Activated naive CD4-positive, alpha-beta T cell treated with anti-CD3 and anti-CD28 coated beads for 36 hours (primary cell): ENCODE results near the gene RNF213. TPM values are rescaled to one million over a fixed set of nuclear protein-coding genes. Genes with fewer than 3 reads are reported as not detected.

Experiments used
- CTCF ChIA-PET: fragments of 350-600 bp; sonication (Branson Sonifier 250); formaldehyde crosslinking; loops from one replicate; lab custom pipeline; 2021; ENCODE audit warnings: antibody characterized with exemption; lab: Charles Lee
- DNase-seq: peaks from one replicate; pipeline ENCODE4 v3.0.0-alpha.2; 2020
- H3K27ac Mint-ChIP-seq: one replicate; pipeline ENCODE4 v1.8.0; 2021; ENCODE audit warnings: mild to moderate bottlenecking, mixed read lengths
- H3K27me3 Mint-ChIP-seq: one replicate; pipeline ENCODE4 v1.8.0; 2021; ENCODE audit warnings: low read depth, mixed read lengths
- H3K36me3 Mint-ChIP-seq: one replicate; pipeline ENCODE4 v1.8.0; 2021; ENCODE audit warnings: low read depth, mixed read lengths
- H3K4me1 Mint-ChIP-seq: one replicate; pipeline ENCODE4 v1.8.0; 2021; ENCODE audit warnings: low read depth, mixed read lengths
- H3K4me3 Mint-ChIP-seq: one replicate; pipeline ENCODE4 v1.8.0; 2021; ENCODE audit warnings: mild to moderate bottlenecking, moderate library complexity, mixed read lengths
- H3K9me3 Mint-ChIP-seq: one replicate; pipeline ENCODE4 v1.8.0; 2021; ENCODE audit warnings: mixed read lengths
- intact Hi-C: fragments of 100-400 bp; cut with micrococcal nuclease; formaldehyde crosslinking; loops from one replicate; pipeline ENCODE4 v1.15.1; 2023
- total RNA-seq, 2 experiments: library from RNA; stranded (reverse); gene quantifications; one replicate each; pipeline ENCODE4 v1.2.3, GENCODE V29; 2021

Gene RNF213
- total RNA-seq, 2 experiments from 2014 or later = 234 to 250 TPM

- CTCF ChIA-PET = interaction anchor here (1.2 to 2.1 kb wide), 2 partner anchors 167 to 282 kb away, joined by 5 read pairs; no protein-coding TSS in a partner anchor
Measured at GRCh38 chr17:80364091-80364691, 103.5 kb downstream of the RNF213 start.

GRCh38 chr17:80365001-80365965, 104.6 kb downstream of the RNF213 start:
- intact Hi-C loops = no loop called here
- peaks cover 64% of the 10 kb centered on the region for H3K36me3 Mint-ChIP-seq

More at GRCh38 chr17:80364091-80364691, 103.5 kb downstream of the RNF213 start:
- intact Hi-C loops = loop anchor here (5.0 kb wide), 1 partner anchor 167 kb away; no protein-coding TSS in a partner anchor
- peak; percentile 54 for DNase-seq
- H3K9me3 Mint-ChIP-seq = no peaks in the 10 kb centered on the region
- no peak overlapping the region for H3K4me3 Mint-ChIP-seq
- peaks cover 68% of the 10 kb centered on the region for H3K36me3 Mint-ChIP-seq
- no peaks in the 10 kb centered on the region for H3K27me3 Mint-ChIP-seq
- peak overlapping the region; percentile 51 for H3K27ac Mint-ChIP-seq
- H3K4me1 Mint-ChIP-seq = no peaks in the 10 kb centered on the region

GRCh38 chr17:80365983-80366382, 105.3 kb downstream of the RNF213 start:
- Mint-ChIP-seq H3K4me1 (no peaks in the 10 kb centered on the region), H3K4me3 (no peak overlapping the region), H3K27me3 (no peaks in the 10 kb centered on the region), H3K9me3 (no peaks in the 10 kb centered on the region), H3K27ac (no peak overlapping the region), H3K36me3 (peaks cover 60% of the 10 kb centered on the region)
- intact Hi-C loops = no loop called here
- no peak for DNase-seq
- CTCF ChIA-PET = no interaction called here

More at GRCh38 chr17:80365001-80365965, 104.6 kb downstream of the RNF213 start:
- Mint-ChIP-seq H3K27ac (peak overlapping the region; percentile 13), H3K4me1 (no peaks in the 10 kb centered on the region), H3K9me3 (no peaks in the 10 kb centered on the region), H3K4me3 (no peak overlapping the region), H3K27me3 (no peaks in the 10 kb centered on the region)
- no peak for DNase-seq
- CTCF ChIA-PET = no interaction called here

GRCh38 chr17:80367503-80367902, 106.9 kb downstream of the RNF213 start:
- CTCF ChIA-PET = no interaction called here

DNA sequence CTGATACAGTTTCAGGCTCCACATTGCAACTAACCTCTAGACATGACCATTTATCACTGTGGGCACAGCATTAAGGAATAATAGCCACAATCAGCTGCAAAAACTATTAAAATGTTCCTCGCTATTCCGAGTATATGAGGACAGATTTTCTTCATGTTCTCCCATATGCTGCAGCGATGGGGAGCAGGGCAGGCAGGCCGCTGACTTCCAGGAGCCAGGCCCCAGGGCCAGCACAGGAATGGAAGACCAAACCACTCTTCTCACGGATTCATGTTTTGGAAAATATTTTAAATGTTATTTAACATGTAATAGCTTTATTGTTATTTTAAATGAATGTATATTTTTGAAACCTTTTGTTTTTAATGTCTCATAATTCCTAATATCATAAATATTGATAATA, 110.5 kb downstream of the RNF213 start:
- intact Hi-C loops = no loop called here

More at GRCh38 chr17:80367503-80367902, 106.9 kb downstream of the RNF213 start:
- H3K4me3 Mint-ChIP-seq = no peak overlapping the region
- H3K27ac Mint-ChIP-seq = no peak overlapping the region
- no peaks in the 10 kb centered on the region for H3K4me1 Mint-ChIP-seq
- no peaks in the 10 kb centered on the region for H3K27me3 Mint-ChIP-seq
- DNase-seq = no peak
- intact Hi-C loops = no loop called here
- no peaks in the 10 kb centered on the region for H3K9me3 Mint-ChIP-seq
- peaks cover 56% of the 10 kb centered on the region for H3K36me3 Mint-ChIP-seq

GRCh38 chr17:80372456-80372855, 111.8 kb downstream of the RNF213 start:
- H3K36me3 Mint-ChIP-seq = peaks cover 59% of the 10 kb centered on the region
- H3K9me3 Mint-ChIP-seq = no peaks in the 10 kb centered on the region
- no peak overlapping the region for H3K27ac Mint-ChIP-seq
- no peaks in the 10 kb centered on the region for H3K27me3 Mint-ChIP-seq
- no peaks in the 10 kb centered on the region for H3K4me1 Mint-ChIP-seq
- intact Hi-C loops = no loop called here
- no peak overlapping the region for H3K4me3 Mint-ChIP-seq
- CTCF ChIA-PET = no interaction called here
- no peak for DNase-seq

More for the DNA sequence above, 110.5 kb downstream of the RNF213 start:
- H3K27me3 Mint-ChIP-seq = no peaks in the 10 kb centered on the region
- H3K36me3 Mint-ChIP-seq = peaks cover 53% of the 10 kb centered on the region
- H3K9me3 Mint-ChIP-seq = no peaks in the 10 kb centered on the region
- no peaks in the 10 kb centered on the region for H3K4me1 Mint-ChIP-seq
- H3K4me3 Mint-ChIP-seq = no peak overlapping the region
- CTCF ChIA-PET = interaction anchor here (0.6 to 1.3 kb wide), 2 partner anchors 10 to 84 kb away, joined by 3 to 4 read pairs; no protein-coding TSS in a partner anchor
- H3K27ac Mint-ChIP-seq = no peak overlapping the region
- DNase-seq = no peak

DNA sequence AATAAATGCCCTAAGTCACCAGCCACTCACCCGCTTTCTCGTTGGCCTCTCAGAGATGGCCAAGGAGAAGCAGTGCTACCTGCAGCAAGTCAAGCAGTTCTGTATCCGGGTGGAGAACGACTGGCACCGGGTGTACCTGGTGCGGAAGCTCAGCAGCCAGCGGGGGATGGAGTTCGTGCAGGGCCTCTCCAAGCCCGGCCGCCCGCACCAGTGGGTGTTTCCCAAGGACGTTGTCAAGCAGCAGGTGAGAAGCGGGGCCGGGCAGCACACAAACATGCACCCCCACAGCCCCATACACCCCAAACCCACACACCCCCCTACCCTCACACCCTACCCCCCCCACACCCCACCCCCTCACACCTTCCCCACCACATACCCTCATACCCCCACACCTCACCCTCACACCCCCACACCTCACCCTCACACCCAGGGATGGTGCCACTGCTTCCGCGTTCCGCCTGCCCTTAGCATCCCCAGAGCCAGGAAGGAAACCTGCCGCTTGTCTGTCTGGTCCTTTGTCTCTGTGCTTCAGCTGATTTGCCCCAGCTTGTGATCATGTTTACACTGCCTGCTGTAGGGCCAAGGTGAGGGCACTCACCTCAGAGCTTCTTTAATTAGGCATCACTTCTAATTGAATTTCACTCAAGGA, 112.4 kb downstream of the RNF213 start:
- Mint-ChIP-seq H3K4me3 (no peak overlapping the region), H3K4me1 (no peaks in the 10 kb centered on the region), H3K36me3 (peaks cover 57% of the 10 kb centered on the region), H3K27me3 (no peaks in the 10 kb centered on the region), H3K9me3 (no peaks in the 10 kb centered on the region), H3K27ac (no peak overlapping the region)
- no peak for DNase-seq
- intact Hi-C loops = no loop called here
- CTCF ChIA-PET = no interaction called here

DNA sequence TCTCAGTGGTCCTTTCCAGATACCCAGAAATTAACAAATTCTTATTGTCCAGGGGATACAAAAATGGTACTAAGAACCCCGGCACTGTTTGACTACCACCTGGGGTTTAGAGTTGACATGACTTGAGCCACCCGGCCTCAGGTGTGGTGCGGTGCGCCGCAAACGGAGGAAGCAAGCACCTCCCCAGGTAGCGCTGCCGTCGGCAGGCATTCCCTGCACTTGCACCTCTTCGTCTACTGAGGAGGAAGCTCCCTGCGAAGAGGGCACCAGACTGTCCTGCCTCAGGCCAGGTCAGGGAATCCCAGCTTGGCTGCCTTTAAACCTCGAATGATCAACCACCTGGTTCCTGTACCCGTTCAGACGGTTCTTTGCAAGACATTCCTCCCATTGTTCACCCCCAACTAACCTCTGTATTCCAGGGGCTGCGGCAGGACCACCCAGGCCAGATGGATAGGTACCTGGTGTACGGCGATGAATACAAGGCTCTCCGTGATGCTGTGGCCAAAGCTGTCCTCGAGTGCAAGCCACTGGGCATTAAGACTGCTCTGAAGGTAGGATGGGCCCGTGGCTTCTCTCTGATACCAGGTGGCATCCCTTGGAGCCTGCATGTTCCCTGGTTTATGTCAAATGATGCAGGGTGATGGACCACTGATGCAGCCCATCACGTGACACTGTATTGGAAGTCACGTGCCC, 113.5 kb downstream of the RNF213 start:
- Mint-ChIP-seq H3K9me3 (no peaks in the 10 kb centered on the region), H3K36me3 (peaks cover 58% of the 10 kb centered on the region), H3K4me3 (no peak overlapping the region), H3K4me1 (no peaks in the 10 kb centered on the region), H3K27ac (no peak overlapping the region), H3K27me3 (no peaks in the 10 kb centered on the region)
- intact Hi-C loops = no loop called here
- CTCF ChIA-PET = no interaction called here
- no peak for DNase-seq

DNA sequence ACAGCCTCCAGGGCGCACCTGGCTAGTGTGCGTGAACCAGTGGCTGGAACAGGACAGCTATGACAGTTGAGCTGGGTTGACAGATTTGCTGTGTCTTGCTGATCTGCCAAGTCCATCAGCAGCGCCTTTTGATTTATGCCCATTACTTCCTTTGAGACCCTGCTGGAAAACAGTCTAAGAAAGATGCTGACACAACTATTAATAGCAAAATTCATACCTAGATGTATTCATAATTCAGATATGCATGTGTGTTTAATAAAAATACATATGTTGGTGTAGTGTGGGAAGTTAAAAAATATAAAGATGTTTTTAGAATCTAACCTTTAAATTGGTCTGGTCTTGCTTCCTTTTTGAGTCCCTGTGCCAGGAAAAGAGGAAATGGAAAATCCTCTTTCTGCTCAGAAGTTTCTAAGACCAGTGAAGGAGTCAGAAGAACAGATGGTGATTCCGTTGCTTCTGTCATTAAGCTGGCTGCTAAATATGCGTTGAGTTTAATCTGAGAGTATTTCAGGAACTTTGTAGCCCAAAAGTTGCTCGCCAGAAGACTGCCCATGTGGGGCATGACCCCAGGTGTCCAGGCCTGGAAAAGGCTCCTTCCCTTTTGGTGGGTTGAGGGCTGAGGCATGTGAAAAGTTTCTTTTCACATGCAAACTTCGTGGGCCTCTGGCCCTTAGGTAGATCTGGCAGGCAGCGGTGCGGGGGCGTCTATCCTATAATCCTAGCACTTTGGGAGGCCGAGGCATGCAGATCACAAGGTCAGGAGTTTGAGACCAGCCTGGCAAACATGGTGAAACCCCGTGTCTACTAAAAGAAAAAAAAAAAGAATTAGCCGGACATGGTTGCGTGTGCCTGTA, 114.3 kb downstream of the RNF213 start:
- no peaks in the 10 kb centered on the region for H3K9me3 Mint-ChIP-seq
- CTCF ChIA-PET = interaction anchor here (0.6 kb wide), 1 partner anchor 8 kb away, joined by 4 read pairs; no protein-coding TSS in a partner anchor
- peaks cover 56% of the 10 kb centered on the region for H3K36me3 Mint-ChIP-seq
- DNase-seq = no peak
- no peaks in the 10 kb centered on the region for H3K4me1 Mint-ChIP-seq
- intact Hi-C loops = no loop called here
- H3K27ac Mint-ChIP-seq = no peak overlapping the region
- H3K4me3 Mint-ChIP-seq = no peak overlapping the region
- no peaks in the 10 kb centered on the region for H3K27me3 Mint-ChIP-seq

DNA sequence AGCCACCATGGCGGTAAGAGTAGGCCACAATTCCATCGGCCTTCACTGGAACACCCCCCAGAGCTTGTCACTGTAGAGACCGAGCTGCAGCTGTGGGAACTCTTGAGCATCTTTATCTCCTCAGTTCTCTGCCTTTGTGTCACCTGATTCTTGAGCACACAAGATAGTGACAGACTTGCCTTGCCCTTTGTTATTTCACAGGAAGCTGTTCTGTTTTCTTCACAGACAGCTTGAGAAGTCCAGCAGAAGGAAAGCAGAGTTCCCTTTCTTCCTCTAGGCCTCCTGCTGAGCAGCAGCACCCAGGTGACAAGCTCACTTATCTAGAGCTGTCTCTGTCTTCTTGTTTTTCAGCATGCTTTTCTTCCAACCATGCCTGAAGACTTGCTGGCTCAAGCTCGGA, 115.9 kb downstream of the RNF213 start:
- H3K27ac Mint-ChIP-seq = no peak overlapping the region
- H3K36me3 Mint-ChIP-seq = peaks cover 64% of the 10 kb centered on the region
- no peaks in the 10 kb centered on the region for H3K27me3 Mint-ChIP-seq
- intact Hi-C loops = no loop called here
- no peaks in the 10 kb centered on the region for H3K4me1 Mint-ChIP-seq
- CTCF ChIA-PET = interaction anchor here (1.2 to 1.3 kb wide), 2 partner anchors 25 to 181 kb away, joined by 3 read pairs; no protein-coding TSS in a partner anchor
- DNase-seq = no peak
- H3K9me3 Mint-ChIP-seq = no peaks in the 10 kb centered on the region
- H3K4me3 Mint-ChIP-seq = no peak overlapping the region

- Mint-ChIP-seq H3K27me3 (no peaks in the 10 kb centered on the region), H3K36me3 (peaks cover 57% of the 10 kb centered on the region), H3K9me3 (no peaks in the 10 kb centered on the region), H3K27ac (no peak overlapping the region), H3K4me1 (no peaks in the 10 kb centered on the region), H3K4me3 (no peak overlapping the region)
- DNase-seq = no peak
- CTCF ChIA-PET = interaction anchor here (0.5 to 0.6 kb wide), 2 partner anchors 19 to 360 kb away, joined by 3 read pairs; no protein-coding TSS in a partner anchor
- intact Hi-C loops = no loop called here
Measured at GRCh38 chr17:80377798-80378197, 117.1 kb downstream of the RNF213 start.
